KMS-11 (cell line): ENCODE measurements around the gene COX6B1.

ENCODE experiments used
- H2AFZ ChIP-seq: fragments of 200-600 bp; sonication (generic); 2 replicates; pipeline ENCODE4 v1.6.1; 2016; ENCODE audit warnings: antibody characterized with exemption, mixed run types, low read depth
- H3K27ac ChIP-seq: fragments of 200-600 bp; sonication (generic); 2 replicates; pipeline ENCODE4 v1.6.1; 2016; ENCODE audit warnings: mild to moderate bottlenecking, mixed run types
- H3K27me3 ChIP-seq: fragments of 200-600 bp; sonication (generic); 2 replicates; pipeline ENCODE4 v1.6.1; 2017; ENCODE audit warnings: mild to moderate bottlenecking, low read depth, mixed run types, moderate library complexity; ENCODE audit not compliant: insufficient read depth
- H3K36me3 ChIP-seq: fragments of 200-600 bp; sonication (generic); 2 replicates; pipeline ENCODE4 v1.6.1; 2017; ENCODE audit warnings: mild to moderate bottlenecking, mixed run types; ENCODE audit not compliant: insufficient read depth
- H3K4me1 ChIP-seq: fragments of 200-600 bp; sonication (generic); 2 replicates; pipeline ENCODE4 v1.6.1; 2016; ENCODE audit warnings: mild to moderate bottlenecking, low read depth, mixed run types; ENCODE audit not compliant: poor library complexity, severe bottlenecking
- H3K4me2 ChIP-seq: fragments of 200-600 bp; sonication (generic); 2 replicates; pipeline ENCODE4 v1.7.0; 2016; ENCODE audit warnings: mild to moderate bottlenecking, mixed run types
- H3K4me3 ChIP-seq: fragments of 200-600 bp; sonication (generic); IDR thresholded peaks from 2 replicates; pipeline ENCODE4 v1.6.1; 2017; ENCODE audit warnings: low read depth, low read length, mixed read lengths; ENCODE audit not compliant: insufficient read depth
- H3K79me2 ChIP-seq: fragments of 200-600 bp; sonication (generic); 2 replicates; pipeline ENCODE4 v1.6.1; 2016; ENCODE audit warnings: low read depth, mixed run types; ENCODE audit not compliant: insufficient read depth
- H3K9ac ChIP-seq: fragments of 200-600 bp; sonication (generic); 2 replicates; pipeline ENCODE4 v1.6.1; 2016; ENCODE audit warnings: mild to moderate bottlenecking, mixed run types
- H4K20me1 ChIP-seq: fragments of 200-600 bp; sonication (generic); 2 replicates; pipeline ENCODE4 v1.6.1; 2016; ENCODE audit warnings: mild to moderate bottlenecking, mixed run types; ENCODE audit not compliant: insufficient read depth
- TF ChIP-seq, protein P1 (sequence below): fragments of 200-600 bp; sonication (generic); conservative IDR thresholded peaks from 2 replicates; pipeline ENCODE4 v1.6.1; 2017; ENCODE audit warnings: low read depth, mild to moderate bottlenecking, antibody characterized with exemption, low read length, moderate library complexity, mixed read lengths

Gene COX6B1

DNA sequence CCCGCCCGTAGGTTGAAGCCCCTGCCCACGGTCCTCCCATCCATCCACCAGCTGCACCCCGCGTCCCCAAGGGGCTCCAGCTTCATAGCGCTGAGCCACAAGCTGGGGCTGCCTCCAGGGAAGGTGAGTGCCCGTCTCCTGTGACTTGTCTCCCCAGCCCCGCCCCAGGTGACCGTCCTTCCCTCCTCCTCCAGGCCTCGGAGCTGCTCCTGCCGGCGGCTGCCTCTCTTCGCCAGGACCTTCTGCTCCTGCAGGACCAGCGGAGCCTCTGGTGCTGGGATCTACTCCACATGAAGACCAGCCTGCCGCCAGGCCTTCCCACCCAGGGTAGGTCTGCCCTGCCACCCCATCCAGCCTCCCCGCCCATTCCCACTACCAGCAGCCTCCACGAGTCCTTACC, 28.1 kb upstream of the COX6B1 start:
- no peak overlapping the region for H2AFZ ChIP-seq
- H3K9ac ChIP-seq: no peak overlapping the region
- H3K27ac ChIP-seq: no peak overlapping the region
- no peaks in the 10 kb centered on the region for H3K27me3 ChIP-seq
- TF ChIP-seq, protein P1, sequence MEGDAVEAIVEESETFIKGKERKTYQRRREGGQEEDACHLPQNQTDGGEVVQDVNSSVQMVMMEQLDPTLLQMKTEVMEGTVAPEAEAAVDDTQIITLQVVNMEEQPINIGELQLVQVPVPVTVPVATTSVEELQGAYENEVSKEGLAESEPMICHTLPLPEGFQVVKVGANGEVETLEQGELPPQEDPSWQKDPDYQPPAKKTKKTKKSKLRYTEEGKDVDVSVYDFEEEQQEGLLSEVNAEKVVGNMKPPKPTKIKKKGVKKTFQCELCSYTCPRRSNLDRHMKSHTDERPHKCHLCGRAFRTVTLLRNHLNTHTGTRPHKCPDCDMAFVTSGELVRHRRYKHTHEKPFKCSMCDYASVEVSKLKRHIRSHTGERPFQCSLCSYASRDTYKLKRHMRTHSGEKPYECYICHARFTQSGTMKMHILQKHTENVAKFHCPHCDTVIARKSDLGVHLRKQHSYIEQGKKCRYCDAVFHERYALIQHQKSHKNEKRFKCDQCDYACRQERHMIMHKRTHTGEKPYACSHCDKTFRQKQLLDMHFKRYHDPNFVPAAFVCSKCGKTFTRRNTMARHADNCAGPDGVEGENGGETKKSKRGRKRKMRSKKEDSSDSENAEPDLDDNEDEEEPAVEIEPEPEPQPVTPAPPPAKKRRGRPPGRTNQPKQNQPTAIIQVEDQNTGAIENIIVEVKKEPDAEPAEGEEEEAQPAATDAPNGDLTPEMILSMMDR: no peak
- H4K20me1 ChIP-seq: no peaks in the 10 kb centered on the region
- no peaks in the 10 kb centered on the region for H3K4me1 ChIP-seq
- no peaks in the 10 kb centered on the region for H3K79me2 ChIP-seq
- no peaks in the 10 kb centered on the region for H3K36me3 ChIP-seq
- H3K4me2 ChIP-seq: no peak overlapping the region
- H3K4me3 ChIP-seq: no peak overlapping the region

DNA sequence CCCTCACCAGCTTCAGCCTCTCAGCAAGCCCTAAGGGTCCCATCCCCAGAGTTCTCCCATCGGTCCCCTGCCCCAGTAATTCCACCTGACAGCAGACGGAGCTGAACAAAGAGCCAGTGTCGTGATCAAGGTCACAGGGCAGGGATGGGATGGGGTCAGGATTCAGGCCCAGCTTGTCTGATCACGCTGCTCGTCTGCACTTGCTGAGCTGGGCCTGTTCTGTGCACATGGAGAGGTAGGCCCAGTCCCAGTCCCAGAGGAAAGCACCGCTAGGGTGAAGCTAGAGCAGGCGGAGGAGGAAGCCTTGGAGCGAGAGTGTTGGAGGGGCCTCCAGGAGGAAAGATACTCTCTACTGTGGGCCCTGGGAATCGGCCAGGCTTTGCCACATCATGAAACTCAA, 26.4 kb upstream of the COX6B1 start:
- Histone ChIP-seq H3K27me3 (no peaks in the 10 kb centered on the region), H2AFZ (no peak overlapping the region), H3K27ac (no peak overlapping the region), H3K79me2 (no peaks in the 10 kb centered on the region), H3K4me2 (no peak overlapping the region), H3K4me3 (no peak overlapping the region), H3K4me1 (no peaks in the 10 kb centered on the region), H4K20me1 (no peaks in the 10 kb centered on the region), H3K36me3 (no peaks in the 10 kb centered on the region), H3K9ac (no peak overlapping the region)
- TF ChIP-seq, protein P1: no peak

DNA sequence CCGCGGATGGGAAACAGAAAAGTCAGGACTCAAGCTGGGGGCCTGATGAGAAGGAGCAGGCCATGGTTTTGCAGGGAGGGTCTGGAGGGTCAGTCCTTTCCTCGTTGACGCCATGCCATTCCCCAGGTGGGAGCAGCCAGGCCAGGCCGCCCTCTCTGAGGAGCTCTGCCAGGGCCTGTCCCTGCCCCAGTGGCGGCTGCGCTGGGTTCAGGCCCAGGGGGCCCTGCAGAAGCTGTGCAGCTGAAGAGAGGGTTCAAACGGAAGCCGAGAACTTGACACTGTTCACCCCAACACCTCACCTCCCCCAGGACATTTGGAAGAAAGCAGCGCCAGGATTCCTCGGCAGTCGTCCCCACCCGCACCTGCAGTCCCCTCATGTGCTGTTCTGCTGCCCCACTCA, 25.4 kb upstream of the COX6B1 start:
- H3K36me3 ChIP-seq: no peaks in the 10 kb centered on the region
- TF ChIP-seq, protein P1: no peak
- H3K27me3 ChIP-seq: no peaks in the 10 kb centered on the region
- no peaks in the 10 kb centered on the region for H3K79me2 ChIP-seq
- no peak overlapping the region for H3K4me2 ChIP-seq
- no peaks in the 10 kb centered on the region for H3K4me1 ChIP-seq
- no peaks in the 10 kb centered on the region for H4K20me1 ChIP-seq
- no peak overlapping the region for H3K9ac ChIP-seq
- no peak overlapping the region for H3K4me3 ChIP-seq
- no peak overlapping the region for H2AFZ ChIP-seq
- no peak overlapping the region for H3K27ac ChIP-seq

DNA sequence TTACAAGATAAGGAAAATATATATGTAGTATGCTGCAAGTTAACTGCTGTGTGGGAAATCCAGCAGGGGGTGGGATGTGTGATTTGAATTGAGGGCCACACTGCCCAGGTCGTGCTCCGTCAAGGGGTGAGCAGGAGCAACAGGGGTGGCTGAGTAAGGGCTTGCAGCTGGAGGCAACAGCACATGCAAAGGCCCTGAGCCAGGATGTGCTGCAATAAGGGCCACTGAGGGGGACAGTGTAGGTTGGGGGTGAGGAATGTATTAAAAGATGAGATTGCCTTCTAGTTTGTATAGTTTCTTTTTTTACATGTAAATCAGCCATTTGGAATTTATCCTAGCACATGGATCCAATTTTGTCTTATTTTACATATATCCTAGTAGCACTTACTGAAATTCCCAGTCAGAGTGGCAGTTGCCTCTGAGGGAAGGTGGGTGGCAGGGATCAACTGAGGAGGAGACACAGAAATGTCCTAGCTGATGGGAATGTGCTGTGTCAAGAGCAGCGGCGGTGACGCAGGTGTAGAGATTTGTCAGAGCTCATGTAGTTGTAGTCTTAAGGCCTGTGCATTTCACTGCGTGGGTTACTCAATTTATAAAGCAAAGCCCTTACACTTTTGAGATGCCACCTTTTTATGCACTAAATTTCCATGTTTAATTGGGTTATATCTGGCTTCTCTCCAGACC, 24.7 kb upstream of the COX6B1 start:
- Histone ChIP-seq H3K4me1 (no peaks in the 10 kb centered on the region), H3K27me3 (no peaks in the 10 kb centered on the region), H3K27ac (no peak overlapping the region), H3K79me2 (no peaks in the 10 kb centered on the region), H2AFZ (no peak overlapping the region), H3K9ac (no peak overlapping the region), H4K20me1 (no peaks in the 10 kb centered on the region), H3K4me3 (no peak overlapping the region), H3K36me3 (no peaks in the 10 kb centered on the region), H3K4me2 (no peak overlapping the region)
- TF ChIP-seq, protein P1: no peak
